GM19240 (cell line): Measurements from ENCODE around the gene NFKB2.
A peak's percentile ranks its signal among the peaks of the same experiment; 100 is the strongest.

Source experiments
- DNase-seq: peaks from one replicate; pipeline ENCODE4 v3.0.0; 2011; ENCODE audit warnings: low spot score; ENCODE audit not compliant: insufficient read length

Gene NFKB2

DNA sequence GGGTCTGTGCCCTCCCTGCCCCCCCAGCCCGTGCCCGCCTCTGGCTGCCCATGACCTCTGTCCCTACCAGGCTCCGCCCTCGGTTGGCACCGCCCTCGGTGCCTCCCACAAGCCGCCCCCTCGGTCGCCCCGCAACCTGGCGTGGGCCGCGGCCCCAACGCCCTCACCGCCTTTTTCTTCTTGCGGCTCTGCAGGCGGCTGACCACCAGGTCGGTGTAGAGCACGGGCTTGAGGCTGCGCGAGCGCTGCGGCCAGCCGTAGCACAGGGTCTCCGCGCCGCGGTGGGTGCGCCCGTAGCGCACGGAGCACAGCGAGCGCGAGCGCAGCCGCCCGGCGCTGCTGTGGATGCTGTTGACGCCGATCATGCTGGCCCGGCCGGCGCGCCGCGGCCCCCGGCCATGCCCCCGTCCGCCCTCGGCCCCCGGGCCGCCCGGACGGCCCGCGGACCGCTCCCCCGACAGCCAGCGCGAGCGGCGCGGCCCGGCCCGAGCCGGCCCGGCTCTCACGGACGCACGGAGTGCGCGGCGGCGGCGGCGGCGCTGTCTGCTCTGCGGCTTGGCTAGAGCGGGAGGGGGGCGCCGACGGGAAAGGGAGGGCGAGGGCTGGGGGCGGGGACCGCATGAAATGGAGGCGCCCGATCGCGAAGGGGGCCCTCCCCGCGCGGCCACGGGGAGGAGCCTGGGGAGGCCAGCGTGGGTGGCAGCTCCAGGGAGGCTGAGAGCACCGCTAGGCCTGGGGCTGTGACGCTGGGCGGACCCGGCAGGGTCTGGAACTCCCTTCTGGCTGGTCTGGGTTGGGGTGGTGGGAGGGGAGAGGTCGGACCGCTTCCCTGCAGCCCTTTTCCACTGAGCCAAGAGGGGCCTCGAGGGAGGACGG lies 13.5 kb downstream of the NFKB2 start:
- no peak for DNase-seq

DNA sequence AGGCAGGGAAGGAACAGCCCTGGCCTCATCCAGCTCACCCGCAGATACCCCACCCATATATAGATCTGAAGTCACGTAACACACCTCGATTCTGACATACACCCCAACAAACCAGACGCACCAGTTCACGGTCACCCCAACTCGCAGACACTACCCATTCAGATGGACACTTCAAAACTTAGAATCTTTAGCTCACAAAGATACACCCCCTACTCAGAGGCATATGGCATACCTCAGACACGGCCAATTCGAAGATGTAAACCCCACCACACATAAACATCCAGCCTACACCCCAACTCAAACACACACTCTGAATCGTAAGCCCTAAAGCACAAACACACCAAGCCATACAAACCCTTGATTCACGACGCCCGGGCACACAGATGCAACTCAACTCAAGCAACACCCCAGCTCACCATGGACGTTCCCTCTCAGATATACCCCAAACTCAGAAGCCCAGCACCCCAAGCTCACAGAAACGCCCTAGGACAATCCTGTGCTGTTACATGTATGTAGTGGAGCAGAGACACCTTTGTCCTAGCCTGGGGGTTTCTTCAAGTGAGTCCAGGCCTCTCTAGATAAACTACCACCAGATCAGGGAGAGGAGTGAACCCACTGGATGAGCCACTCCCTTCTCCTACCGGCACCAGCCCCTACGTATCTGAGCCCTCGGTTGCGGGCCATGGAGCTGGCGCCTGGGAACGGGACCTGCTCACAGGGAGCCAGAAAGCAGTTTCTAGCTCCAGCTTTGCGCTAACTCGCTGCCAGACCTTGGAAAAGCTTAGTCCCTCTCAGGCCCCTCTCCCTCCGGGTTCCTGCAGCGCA lies 14.3 kb downstream of the NFKB2 start:
- no peak for DNase-seq

DNA sequence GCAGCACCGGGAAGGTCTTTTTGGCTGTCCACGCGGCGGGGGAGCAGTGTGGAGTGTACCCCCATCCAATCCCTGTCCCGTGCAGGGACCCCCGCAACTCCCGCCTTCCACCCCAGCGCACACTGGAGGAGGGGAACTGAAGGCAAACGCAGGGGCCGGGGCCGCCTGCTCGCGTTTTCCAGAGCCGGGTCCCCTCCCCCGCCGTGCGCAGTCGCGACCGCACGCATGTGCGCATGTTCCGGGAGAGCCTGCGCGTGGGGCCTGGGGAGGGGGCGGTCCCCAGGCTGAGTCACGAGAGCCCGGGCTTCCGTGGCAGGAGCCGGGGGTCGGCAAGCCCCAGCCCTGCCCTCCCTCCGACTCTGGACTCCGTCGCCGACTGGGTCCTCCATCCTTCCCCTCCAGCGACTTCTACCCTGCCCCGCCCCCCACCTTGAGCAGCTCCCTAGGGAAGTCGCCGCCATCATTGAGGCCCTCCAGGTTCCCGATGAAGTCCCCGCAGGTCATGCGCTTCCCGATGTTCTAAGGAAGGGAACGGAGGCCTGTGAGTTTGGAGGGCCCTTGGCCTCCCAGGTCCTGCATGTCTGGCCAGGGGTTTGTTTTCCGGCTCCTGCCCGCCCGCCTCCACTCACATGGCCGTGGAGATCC lies 15.0 kb downstream of the NFKB2 start:
- DNase-seq = no peak

DNA sequence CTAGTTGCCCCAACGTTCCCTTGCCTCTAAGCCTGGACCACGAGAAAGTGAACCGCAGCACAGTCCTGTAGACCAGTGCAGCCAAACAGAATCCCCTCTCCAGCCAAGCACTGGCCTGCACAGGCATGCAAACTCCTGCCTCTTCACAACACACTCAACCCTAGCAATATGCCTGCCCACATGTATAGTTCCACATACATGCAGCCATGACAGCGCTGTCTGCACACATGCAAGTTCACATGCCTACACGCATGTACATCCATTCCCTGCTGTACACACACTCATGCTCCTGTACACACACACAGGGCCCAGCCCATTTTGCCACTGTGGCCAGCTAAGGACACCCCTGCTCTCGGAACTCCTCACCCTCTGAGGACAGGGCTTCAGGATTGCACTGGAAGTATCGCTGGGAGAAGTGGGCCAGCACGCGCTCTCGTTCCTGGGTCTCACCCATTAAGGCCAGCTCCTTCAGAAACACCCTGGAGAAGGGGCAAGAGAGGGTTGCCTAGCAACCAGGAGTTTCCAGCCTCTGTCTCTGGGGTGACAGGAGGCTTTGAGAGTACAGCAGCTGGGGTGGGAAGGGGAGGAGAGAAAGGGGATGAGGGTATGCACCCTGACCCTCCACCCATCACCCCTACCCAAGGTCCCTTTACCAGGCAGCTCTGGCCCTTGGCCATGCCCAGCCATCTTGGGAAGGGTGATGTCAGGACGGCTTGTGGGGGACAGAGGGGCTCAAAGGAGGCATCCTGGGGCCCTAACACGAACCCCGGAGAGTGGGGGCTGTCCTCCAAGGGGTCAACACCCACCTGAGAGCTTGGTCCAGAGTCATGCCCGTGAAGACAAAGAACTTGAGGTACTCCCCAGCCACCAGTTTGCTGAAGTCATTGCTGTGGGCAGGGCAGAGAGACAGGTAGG lies 16.1 kb downstream of the NFKB2 start:
- DNase-seq = no peak

DNA sequence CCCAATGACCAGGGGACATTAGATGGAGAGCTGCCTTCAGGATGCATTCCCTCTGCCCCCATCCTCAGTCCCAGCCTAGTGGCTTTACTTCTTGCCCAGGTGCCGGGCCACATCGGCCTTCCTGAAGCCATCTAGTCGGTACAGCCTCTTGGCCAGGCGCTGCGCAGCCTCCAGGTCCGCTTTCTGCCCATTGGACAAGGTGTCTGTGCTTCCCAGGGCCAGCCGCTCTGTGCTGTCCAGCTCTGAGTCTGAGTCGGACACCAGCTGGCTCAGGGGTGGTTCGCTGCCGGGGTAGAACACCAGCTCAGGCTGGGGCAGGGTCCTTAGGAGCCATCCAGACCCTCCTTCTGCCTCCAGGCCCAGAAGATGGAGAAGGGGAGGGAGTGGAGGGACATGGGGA lies 16.8 kb downstream of the NFKB2 start:
- DNase-seq = no peak

DNA sequence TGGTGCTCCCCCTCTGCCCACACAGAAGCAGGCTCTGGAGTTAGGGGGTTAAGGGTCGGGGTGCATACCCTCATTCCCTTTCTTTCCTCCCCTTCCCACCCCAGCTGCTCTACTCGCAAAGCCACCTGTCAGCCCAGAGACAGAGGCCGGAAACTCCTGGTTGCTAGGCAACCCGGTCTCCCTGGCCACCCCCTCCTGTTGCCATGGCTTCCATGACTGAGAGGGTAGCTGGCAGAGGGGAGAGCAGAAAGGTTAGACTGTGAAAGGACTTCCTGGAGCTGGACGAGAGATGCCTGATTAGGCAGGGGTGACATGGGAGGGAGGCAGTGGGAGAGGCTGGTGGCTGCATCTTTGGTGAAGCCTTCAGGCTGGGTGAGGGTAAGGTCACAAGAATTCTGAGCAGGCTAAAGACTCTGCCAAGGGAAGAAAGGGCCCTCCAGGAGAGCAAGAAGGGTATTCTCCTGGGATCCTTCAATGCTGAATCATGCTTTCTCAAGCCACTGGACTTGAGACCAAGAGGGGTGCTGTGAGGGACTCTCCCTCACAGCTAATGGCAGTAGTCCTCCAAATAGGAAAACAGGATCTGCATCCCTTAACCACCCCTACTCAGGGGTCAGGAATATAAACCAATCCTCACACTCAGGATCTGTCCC lies 17.7 kb downstream of the NFKB2 start:
- peak; percentile 78 for DNase-seq

DNA sequence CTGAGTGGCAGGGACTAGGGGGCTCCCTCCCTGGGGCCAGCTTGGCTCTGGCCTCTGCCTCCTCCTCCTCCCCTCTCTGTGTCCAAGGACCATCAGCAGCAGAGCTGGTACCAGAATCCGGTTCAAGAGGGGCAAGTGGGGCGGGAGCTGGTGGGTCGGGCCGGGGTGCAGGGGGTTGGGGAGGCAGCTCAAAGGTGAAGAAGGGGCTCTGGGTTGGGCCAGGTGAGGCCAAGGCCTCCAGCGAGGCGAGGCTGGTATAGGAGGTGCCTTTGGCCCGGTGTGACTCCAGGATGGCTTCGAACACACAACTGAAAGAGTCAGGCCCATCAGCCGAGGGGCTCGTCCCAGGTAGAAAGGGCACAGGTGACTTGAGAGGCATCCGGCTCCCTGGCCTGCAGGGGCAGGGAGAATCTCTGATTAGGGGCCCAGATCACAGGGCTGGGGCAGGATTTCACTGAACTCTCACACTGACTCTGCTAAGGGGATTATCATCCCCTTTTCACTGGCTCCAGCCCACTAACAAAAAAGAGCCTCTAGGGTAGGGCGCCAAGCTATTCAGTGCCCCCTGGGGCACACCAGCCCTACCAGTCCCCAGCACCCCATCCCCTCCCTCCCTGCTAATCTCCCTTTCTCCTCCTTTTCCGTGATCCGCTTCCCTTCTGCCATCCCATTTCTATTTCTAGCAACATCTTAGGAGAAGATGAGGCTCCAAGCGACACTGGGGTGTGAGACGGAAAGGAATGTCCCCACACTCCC lies 18.5 kb downstream of the NFKB2 start:
- DNase-seq = no peak

DNA sequence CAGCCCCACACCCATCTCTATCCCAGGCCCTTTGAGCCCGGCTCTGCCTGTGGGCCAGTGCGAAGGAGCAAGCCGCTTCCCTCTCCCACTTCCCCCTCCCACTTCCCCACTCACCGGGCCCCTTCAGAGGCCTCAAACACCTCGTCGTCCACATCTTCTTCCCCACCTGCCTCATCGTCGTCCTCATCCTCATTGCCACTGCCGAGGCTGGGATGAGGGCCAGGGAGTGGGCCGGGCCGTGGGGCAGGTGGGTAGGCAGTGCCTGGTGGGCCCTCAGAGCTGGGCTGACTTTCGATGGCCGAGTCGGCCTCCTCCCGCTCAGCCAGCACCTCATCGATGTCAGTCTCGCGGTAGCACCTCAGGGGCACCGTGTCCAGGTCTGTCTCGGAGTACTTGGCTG lies 19.2 kb downstream of the NFKB2 start:
- no peak for DNase-seq

DNA sequence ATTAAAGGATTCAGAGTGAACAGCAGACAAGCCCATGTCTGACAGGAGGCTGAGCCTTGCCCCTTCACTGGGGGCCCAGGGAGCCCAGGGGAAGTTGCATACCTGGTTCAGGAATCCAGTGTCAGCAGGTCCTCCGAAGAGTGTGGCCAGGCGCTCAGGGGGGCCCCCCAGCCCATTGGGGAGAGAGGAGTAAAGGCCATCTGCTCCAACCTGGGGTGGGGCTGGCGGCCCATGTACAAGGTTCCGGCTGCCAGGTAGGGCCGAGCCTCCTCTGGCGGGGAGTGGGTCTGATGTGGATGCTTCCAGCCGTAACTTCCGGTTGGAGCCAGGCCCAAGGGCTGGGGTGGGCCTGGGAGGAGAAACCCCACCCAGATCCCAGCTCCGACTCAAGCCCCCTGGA lies 20.8 kb downstream of the NFKB2 start:
- DNase-seq = no peak

DNA sequence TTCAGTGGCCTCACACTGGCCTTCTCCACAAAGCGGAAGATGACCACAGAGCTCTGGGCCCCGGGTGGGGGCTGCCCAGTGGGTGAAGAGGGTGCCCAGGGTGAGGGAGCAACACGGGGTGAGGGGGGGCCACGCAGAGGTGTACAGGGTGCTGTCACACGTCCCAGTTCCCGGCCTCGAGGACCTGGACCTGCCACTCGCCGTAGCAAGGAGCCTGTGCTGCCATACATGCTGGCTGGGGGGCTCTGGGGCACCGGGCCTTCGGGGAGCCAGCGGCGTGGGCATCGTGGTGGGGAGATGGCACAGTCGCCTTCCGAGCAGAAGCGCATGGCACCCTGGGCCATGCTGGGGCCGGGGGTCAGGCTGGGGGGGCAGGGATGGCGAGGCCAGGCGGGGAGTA lies 21.2 kb downstream of the NFKB2 start:
- DNase-seq = no peak

DNA sequence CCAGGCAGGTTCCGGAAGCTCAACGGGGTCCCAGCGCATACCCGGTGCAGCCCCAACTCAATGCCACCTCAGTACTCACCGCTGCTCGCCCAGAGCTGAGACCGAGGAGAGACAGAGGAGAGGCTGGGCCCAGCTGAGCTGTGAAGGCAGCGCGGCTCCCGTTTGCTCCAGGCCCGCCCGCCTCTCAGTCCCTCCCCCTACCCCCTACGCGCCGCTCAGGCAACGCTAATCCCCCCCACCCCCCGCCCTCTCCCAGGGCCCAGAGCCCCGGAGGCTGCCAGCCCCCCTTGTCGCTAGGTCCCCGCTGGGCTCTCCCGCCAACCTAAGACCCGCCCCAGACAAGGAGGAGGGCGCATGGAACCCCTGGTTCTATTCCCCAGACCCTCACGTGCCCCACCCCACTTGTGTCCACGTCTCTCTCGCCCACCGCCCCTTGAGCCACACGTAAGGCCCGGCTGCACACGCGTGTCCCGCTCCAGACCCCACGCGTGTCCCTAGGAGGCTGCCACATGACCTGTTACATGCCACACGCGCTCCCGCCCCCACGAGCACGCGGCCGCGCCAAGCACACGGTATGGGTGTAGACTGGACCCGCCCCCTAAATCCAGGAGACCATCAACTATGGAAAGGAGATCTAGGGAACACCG lies 23.2 kb downstream of the NFKB2 start, which contains the start of gene PSD:
Gene PSD, minus strand, starts transcription at position 164 of the 647 bp plus-strand sequence. CDS start 1,747 bp downstream, outside the sequence.
- DNase-seq = no peak

DNA sequence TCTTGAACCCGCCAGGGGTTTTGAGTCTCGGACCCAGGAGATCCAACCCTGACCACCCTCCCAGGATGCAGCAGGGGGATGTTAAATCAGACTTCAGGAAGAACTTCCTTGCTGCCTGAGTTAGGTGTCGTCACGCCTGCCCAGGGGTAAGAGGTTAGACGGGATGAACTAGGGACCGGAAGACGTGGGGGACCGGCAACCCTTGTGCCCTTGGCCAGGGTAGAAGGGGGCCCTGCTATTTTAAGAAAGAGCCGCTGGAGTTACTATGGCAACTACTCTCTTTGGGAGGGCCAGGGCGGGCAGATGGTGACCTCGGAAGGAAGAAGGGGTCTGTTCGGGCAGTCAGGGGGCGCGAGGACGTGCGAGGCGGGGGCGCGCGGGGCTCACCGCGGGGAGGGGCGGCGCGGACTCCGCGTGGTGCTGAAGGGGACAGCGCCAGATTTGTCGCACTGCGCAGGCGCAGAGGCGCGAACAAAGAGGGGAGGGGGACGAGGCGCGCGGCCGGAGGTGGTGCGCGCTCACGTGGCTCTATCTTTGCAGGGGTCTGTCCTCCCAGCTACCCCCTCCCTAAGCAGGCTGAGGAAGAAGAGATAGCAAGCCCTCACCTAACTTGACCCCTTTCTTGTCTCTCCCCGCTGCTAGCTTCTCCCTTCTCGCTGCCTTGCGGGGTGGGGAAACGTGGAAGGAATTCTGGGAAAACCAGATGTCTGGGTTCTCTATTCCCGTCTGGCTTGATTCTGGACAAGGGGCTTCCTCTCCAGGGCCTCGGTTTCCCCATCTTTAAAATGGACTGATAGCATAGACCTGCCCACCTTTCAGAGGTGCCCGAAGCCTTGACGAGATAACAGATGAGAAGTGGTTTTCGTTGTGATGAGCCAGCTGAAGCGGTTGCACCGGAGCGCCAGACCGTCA lies 24.0 kb downstream of the NFKB2 start:
- DNase-seq = no peak

DNA sequence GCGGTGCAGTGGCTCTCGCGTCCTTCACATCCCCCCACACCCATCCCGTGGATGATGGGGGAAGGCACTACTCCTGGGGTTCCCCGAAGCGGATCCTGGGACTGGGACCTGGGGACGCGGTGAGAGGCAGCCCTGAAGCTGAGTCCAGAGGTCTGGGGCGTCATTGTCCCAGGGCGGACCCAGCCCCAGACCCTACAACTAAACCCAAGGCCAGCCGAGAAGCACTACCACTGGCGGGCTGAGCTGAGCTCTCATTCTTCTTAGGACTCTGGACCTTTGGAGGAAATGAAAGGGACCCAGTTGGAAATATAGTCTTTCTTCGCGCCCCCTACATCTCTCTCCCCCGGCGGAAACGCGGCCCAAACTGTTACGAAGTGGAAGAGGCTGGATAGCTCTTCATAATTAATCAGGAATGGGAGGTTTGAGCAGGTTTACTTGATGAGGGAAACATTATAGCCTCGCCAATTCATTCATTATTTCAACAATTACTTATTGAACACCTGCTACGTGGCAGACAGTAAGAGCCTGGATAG lies 24.7 kb downstream of the NFKB2 start:
- no peak for DNase-seq

DNA sequence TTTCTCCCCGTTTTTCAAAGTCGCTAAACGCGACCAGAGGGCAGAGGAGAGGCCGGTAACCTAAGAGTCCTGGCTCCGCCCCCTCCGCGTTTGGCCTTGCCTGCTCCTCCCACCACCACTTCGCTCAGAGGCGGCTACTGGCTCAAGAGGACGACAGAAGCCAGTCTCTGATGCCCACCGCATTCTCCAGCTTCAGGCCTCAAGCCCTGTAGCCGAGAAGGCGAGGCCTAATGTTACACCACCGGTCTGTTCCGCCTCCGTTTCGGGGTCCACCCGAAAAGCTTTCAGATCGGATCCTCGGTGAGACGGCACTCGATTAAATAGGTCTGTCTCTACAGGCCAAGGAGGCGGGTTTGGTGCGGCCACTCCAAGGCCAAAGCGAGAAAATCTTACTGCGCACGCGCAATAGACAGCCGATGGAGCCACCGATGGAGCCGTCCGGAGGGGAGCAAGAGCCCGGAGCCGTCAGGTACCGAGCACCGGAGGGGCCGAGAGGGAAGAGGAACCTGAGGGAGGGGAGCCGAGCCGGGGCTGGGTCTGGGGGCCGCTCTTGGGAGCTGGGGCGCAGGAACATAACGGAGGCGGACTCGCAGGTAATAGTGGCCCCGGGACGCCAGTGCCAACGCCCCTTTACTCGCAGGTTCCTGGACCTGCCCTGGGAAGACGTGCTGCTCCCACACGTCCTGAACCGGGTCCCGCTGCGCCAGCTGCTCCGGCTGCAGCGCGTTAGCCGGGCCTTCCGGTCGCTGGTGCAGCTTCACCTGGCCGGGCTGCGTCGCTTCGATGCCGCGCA lies 25.4 kb downstream of the NFKB2 start, which contains the start of gene FBXL15:
Gene FBXL15, plus strand, starts transcription at position 123 of the 793 bp plus-strand sequence. Its CDS starts 294 bp downstream, at position 417.
- peak; percentile 97 for DNase-seq

DNA sequence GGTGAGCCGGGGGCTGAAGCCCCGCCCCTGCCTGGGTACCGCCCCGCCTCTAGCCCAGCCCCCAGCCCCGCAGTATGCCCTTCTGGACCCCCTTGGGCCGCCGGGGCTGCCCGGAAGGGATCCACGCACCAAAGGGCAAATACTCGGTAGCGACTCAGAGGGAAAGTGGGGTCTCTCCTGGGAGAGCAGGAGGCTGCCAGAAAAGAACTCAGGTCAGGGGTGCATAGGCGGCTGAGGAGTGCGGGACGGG lies 25.9 kb downstream of the NFKB2 start:
- DNase-seq = no peak

DNA sequence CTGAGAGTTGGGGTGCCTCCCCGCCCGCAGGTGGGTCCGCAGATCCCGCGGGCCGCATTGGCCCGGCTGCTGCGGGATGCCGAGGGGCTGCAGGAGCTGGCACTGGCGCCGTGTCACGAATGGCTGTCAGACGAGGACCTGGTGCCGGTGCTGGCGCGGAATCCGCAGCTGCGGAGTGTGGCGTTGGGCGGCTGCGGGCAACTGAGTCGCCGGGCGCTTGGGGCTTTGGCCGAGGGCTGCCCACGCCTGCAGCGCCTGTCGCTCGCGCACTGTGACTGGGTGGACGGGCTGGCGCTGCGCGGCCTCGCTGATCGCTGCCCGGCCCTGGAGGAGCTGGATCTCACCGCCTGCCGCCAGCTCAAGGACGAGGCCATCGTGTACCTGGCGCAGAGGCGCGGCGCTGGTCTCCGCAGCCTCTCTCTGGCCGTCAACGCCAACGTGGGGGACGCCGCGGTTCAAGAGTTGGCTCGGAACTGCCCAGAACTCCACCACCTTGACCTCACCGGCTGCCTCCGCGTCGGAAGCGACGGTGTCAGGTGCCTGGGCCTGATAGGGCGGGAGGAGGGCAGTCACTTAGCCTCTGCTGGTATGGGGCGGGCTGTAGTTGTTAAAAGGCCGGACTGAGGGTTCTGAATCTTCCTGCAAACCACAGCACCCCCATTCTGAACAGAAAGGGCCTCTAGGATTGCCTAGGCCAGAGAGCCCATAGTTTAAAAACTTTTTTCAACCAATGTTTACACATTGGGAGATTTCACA lies 26.4 kb downstream of the NFKB2 start:
- DNase-seq = no peak
